Hematopoietic multipotent progenitor cell treated with erythropoietin and hydrocortisone succinate and interleukin-3 and kit ligand, for 8 days (in vitro differentiated cells): ENCODE data around the gene HSPG2.
"Not testable (repeated sequence)": the region's sequence is repeated elsewhere in the genome, so short reads cannot be mapped to it uniquely, and the experiment has no call there.

Experiments
- DNase-seq: peaks from one replicate; pipeline ENCODE4 v3.0.0-alpha.2; 2015

The HSPG2 gene

GRCh38 chr1:21823206-21823979, 113.7 kb downstream of the HSPG2 start:
- DNase-seq: no peak

- DNase-seq: peak; percentile 48
Observed at GRCh38 chr1:21822349-21822748, 114.8 kb downstream of the HSPG2 start.

GRCh38 chr1:21821385-21822019, 115.6 kb downstream of the HSPG2 start:
- DNase-seq: no peak

GRCh38 chr1:21820597-21821232, 116.4 kb downstream of the HSPG2 start:
- DNase-seq: no peak

GRCh38 chr1:21818656-21819055, 118.5 kb downstream of the HSPG2 start:
- DNase-seq: peak; percentile 74

GRCh38 chr1:21816602-21817302, 120.4 kb downstream of the HSPG2 start:
- DNase-seq: no peak

- no peak for DNase-seq
Observed at GRCh38 chr1:21815724-21816321, 121.3 kb downstream of the HSPG2 start.

- no peak for DNase-seq
Observed at GRCh38 chr1:21814981-21815582, 122.0 kb downstream of the HSPG2 start.

- DNase-seq: no peak
Observed at GRCh38 chr1:21814241-21814918, 122.7 kb downstream of the HSPG2 start.

GRCh38 chr1:21813542-21813941, 123.6 kb downstream of the HSPG2 start:
- DNase-seq: no peak

GRCh38 chr1:21811875-21812305, 125.2 kb downstream of the HSPG2 start, which contains the start of gene LDLRAD2:
Gene LDLRAD2 (plus strand): TSS chr1:21812265. CDS start chr1:21812452, 187 bp downstream.
- no peak for DNase-seq

- no peak for DNase-seq
Observed at GRCh38 chr1:21804536-21804935, 132.6 kb downstream of the HSPG2 start.

- DNase-seq: no peak
Observed at GRCh38 chr1:21801100-21801499, 136.0 kb downstream of the HSPG2 start.

GRCh38 chr1:21799730-21800129, 137.4 kb downstream of the HSPG2 start:
- no peak for DNase-seq

GRCh38 chr1:21795075-21795474, 142.0 kb downstream of the HSPG2 start:
- no peak for DNase-seq

- peak; percentile 68 for DNase-seq
Observed at GRCh38 chr1:21794656-21795055, 142.5 kb downstream of the HSPG2 start.

- no peak for DNase-seq
Observed at GRCh38 chr1:21793104-21793503, 144.0 kb downstream of the HSPG2 start.

- no peak for DNase-seq
Observed at GRCh38 chr1:21786640-21787039, 150.5 kb downstream of the HSPG2 start.

- not testable (repeated sequence) for DNase-seq
Observed at GRCh38 chr1:21785764-21786163, 151.3 kb downstream of the HSPG2 start.

GRCh38 chr1:21783679-21784603, 153.2 kb downstream of the HSPG2 start:
- no peak for DNase-seq
